Activated CD8-positive, alpha-beta memory T cell treated with anti-CD3 and anti-CD28 coated beads for 36 hours (primary cell): Measurements from ENCODE around the gene LCN2. TPM values are rescaled to one million over a fixed set of nuclear protein-coding genes. Genes with fewer than 3 reads are reported as not detected.
"Not testable (repeated sequence)": the region's sequence is repeated elsewhere in the genome, so short reads cannot be mapped to it uniquely, and the experiment has no call there.

Source experiments
- CTCF ChIA-PET: fragments of 350-600 bp; sonication (Branson Sonifier 250); formaldehyde crosslinking; loops from one replicate; lab custom pipeline; 2021; ENCODE audit warnings: antibody characterized with exemption; lab: Charles Lee
- POLR2A ChIA-PET: fragments of 350-600 bp; sonication (Branson Sonifier 250); formaldehyde crosslinking; loops from one replicate; lab custom pipeline; 2021; ENCODE audit warnings: antibody characterized with exemption; lab: Charles Lee
- total RNA-seq, 2 experiments: library from RNA; stranded (reverse); gene quantifications; one replicate each; pipeline ENCODE4 v1.2.3, GENCODE V29; 2021

The LCN2 gene
- total RNA-seq, 2 experiments from 2014 or later, result not detected

- CTCF ChIA-PET, result no interaction called here
- POLR2A ChIA-PET, result interaction anchor here (0.7 kb wide), 1 partner anchor 13 kb away, joined by 7 read pairs; no protein-coding TSS in a partner anchor
Measured at GRCh38 chr9:128123451-128124080, 25.7 kb upstream of the LCN2 start.

- POLR2A ChIA-PET, result interaction anchor here (0.7 kb wide), 1 partner anchor 14 kb away, joined by 7 read pairs; no protein-coding TSS in a partner anchor
Measured at GRCh38 chr9:128124451-128124850, 24.8 kb upstream of the LCN2 start.

GRCh38 chr9:128124873-128125579, 24.2 kb upstream of the LCN2 start:
- CTCF ChIA-PET, result interaction anchor here (1.2 to 1.6 kb wide), 4 partner anchors 9 to 89 kb away, joined by 3 to 9 read pairs (median 6); no protein-coding TSS in a partner anchor

More at GRCh38 chr9:128124451-128124850, 24.8 kb upstream of the LCN2 start:
- CTCF ChIA-PET, result interaction anchor here (1.3 to 1.6 kb wide), 3 partner anchors 8 to 89 kb away, joined by 3 to 9 read pairs (median 6); no protein-coding TSS in a partner anchor

DNA sequence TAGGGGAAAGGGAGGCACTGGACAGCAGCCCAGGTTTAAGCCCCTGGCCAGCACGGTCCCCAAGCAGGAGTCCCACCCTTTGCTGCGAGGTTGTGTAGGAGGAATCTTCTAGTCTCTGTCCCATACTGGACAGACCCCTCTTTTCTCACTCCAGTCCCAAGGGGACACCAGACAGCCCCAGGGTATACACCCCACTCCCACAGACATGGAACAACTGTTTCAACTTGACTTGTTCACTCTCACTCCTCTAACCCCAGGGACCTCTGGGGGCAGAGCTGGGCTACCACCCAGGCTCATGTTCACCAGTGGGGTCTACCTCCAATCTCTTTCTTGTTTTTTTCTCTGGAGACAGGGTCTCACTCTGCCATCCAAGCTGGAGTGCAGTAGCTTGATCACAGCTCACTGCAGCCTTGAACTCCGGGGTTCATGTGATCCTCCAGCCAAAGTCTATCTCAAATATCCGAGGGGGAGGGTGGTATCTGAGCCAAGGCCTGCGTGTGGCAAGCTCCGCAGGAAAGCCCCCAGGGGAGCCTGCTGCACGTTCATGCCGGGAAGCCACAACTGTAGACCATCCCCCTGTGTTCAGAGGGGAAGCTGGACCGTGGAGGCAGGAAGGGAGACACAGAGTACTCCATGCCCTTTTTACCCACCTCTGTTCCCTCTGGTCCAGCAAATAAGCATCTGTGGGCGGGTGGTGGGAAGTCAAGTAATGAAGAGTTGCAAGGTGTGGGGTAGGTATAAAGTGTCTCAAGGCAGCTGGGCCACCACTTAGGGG, 23.5 kb upstream of the LCN2 start:
- ChIA-PET CTCF (interaction anchor here (1.2 to 1.6 kb wide), 7 partner anchors 8 to 91 kb away, joined by 3 to 9 read pairs (median 5); no protein-coding TSS in a partner anchor), POLR2A (no interaction called here)

More at GRCh38 chr9:128124873-128125579, 24.2 kb upstream of the LCN2 start:
- POLR2A ChIA-PET, result no interaction called here

- ChIA-PET CTCF (interaction anchor here (1.5 kb wide), 1 partner anchor 93 kb away, joined by 4 read pairs; no protein-coding TSS in a partner anchor), POLR2A (no interaction called here)
Measured at GRCh38 chr9:128127568-128127989, 21.7 kb upstream of the LCN2 start, which contains the start of gene PTGES2. TSS of gene PTGES2 (minus strand) at chr9:128127729. CDS start at chr9:128127717, 12 bp downstream.

GRCh38 chr9:128127990-128128835, 21.0 kb upstream of the LCN2 start:
- POLR2A ChIA-PET, result interaction anchor here (0.8 kb wide), 1 partner anchor 191 kb away, joined by 3 read pairs; no protein-coding TSS in a partner anchor
- CTCF ChIA-PET, result interaction anchor here (0.7 to 2.0 kb wide), 5 partner anchors 10 to 45 kb away, joined by 3 to 13 read pairs (median 6); no protein-coding TSS in a partner anchor

GRCh38 chr9:128128836-128129590, 20.2 kb upstream of the LCN2 start:
- POLR2A ChIA-PET, result no interaction called here
- CTCF ChIA-PET, result interaction anchor here (0.7 to 2.0 kb wide), 5 partner anchors 11 to 46 kb away, joined by 3 to 13 read pairs (median 6); no protein-coding TSS in a partner anchor

DNA sequence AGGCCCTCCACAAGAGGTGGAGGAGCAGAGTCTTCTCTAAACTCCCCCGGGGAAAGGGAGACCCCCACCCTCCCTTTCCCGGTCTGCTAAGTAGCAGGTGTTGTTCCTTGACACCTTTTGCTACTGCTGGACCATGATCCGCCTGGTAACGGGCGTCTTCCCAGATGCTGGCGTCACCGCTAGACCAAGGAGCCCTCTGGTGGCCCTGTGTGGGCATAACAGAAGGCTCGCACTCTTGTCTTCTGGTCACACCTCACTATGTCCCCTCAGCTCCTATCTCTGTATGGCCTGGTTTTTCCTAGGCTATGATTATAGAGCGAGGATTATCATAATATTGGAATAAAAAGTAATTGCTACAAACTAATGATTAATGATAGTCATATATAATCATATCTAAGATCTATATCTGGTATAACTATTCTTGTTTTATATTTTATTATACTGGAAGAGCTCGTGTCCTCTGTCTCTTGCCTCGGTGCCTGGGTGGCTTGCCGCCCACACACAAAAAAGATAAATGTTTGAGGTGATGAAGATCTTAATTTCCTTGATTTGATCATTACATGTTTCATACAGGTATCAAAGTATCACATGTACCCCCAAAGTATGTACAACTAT, 19.2 kb upstream of the LCN2 start:
- POLR2A ChIA-PET, result not testable (repeated sequence)
- CTCF ChIA-PET, result interaction anchor here (2.0 kb wide), 2 partner anchors 12 to 14 kb away, joined by 7 to 13 read pairs; no protein-coding TSS in a partner anchor

DNA sequence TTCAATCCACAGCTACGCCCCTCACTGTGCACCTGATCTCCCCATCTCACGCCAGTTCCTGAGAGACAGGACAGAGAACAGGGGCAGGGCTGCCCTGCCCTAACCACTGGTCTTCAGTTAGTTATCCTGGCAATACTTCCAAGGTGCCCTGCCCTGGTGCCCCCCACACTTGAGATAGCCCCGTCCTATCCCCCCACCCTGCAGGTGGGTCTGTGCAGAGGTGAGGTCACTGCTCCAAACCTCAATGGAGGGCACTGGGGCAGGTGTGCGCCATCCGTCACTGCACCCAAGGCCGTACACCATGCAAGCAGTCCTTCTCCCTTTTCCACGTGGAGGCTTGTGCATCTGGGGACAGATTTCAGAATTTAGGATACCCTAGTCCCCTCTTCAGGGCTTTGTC, 18.6 kb upstream of the LCN2 start:
- CTCF ChIA-PET, result not testable (repeated sequence)

DNA sequence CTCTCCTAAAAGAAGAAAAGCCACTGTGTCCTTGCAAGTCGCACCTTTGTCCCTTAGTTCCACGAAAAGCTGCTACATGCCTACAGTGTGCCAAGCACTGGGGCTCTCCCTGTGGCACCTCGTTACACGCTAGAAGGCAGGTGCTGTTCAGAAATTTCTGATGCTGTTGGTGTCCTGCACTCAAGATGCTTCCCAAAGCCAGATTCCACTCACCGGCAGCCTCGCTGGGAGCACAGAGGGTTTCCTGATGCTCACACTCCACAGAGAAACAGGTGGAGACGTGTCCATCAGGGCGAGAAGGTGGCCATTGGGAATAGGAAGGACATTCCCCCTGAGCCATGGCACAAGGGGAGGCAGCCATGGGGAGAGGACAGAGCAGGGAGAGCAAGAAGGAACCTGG, 17.9 kb upstream of the LCN2 start:
- POLR2A ChIA-PET, CTCF ChIA-PET: not testable (repeated sequence)

More for the DNA sequence above, 18.6 kb upstream of the LCN2 start:
- POLR2A ChIA-PET, result not testable (repeated sequence)

DNA sequence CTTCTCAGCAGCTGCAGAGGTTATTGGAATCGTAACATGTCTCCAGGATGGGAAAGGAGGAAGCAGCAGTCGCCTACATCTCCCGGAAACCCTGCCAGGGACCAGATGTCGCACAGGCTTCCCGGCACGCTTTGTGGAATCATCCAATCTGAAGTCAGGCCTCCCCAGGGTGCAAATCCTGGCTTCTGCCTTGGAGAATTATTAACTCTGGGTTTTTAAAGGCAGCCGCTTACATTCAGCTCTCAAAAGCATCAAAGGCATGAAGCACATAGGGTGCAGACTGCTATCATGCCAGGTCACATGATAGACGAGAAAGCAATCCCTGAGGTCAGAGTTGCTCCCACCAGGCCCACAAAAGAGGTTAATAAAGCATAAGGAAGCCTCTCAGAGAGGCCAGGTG, 17.1 kb upstream of the LCN2 start:
- POLR2A ChIA-PET, CTCF ChIA-PET: not testable (repeated sequence)

GRCh38 chr9:128135561-128135960, 13.7 kb upstream of the LCN2 start:
- POLR2A ChIA-PET, CTCF ChIA-PET: not testable (repeated sequence)

DNA sequence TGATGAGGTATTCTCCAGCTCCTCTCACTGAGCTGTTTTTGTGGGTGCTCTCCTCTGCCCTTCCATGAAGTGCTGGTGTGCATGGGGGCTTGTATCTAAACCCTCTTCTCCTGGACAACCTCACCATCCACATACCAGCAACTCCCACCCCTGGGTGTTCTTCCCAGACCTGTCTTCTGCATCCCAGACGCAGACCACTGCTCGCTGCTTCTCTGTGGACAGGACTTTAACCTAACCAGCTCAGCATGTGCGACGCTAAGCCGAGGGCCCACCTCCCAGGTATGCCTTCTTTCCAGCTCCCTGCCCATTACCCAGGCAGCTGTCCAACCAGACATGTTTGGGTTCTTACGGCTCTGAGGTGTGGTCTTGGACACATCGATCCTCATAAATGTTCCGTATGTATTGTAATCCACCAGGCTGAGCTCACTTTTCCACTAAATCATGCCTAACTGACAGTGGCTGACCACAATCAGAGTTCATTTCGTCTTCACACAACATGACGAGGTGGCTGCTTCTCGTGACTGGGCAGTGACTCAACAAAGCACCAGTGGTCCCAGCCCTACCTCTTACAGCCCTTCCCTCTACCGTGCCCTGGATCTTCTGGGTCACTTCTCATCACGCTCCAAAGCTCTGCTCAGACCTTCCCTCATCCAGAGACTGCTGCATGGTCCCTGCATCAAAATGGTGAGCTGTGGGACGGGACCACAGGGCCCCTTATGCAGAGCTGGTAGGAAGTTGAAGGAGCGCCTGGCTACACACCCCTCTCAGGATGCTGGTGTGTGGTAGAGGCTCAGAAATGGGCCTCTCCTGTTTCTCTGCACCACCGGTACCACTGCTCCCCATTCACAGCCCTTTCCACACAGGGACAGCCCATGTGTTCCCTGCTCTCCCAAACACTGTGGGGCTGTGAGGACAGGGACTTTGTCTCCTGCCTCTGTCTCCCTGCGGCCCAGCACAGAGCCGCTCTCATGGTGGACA, 12.1 kb upstream of the LCN2 start:
- POLR2A ChIA-PET, result no interaction called here
- CTCF ChIA-PET, result interaction anchor here (0.9 kb wide), 1 partner anchor 20 kb away, joined by 4 read pairs; no protein-coding TSS in a partner anchor

DNA sequence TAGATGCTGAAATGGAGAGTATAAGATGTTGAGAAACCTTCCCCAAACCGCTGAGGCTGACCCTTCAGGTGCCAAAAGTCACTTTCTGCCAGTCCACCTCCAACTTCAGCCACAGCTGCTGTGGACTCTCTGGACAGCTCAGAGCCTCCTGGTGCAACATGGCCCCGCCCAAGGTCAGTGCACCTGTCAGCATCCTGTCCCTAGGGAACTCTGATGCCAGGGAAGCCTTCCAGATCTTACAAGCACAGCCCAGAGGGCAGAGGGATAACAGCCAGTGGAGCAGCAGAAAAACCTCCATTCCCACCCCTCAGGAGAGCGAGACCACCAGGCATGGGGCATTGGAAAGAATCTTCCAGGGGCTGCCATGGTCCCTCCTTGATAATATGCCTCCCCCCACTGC, 11.3 kb upstream of the LCN2 start:
- ChIA-PET CTCF (no interaction called here), POLR2A (no interaction called here)

DNA sequence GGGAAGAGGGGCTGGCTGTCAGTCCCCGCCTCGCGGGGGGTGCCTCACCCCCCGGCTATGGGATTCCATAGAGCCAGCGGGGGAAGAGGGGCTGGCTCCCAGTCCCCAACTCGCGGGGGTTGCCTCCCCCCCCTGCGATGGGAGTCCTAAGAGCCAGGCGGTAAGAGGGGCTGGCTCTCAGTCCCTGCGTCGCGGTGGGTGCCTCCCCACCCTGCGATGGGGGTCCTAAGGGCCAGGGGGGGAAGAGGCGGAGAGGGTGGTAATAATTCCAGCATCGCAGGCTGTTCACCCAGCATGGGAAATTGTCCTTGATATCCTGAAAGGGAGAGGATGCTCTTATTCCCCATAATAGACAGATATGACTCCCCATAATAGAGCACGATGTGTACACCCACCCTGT, 9.6 kb upstream of the LCN2 start:
- POLR2A ChIA-PET, result no interaction called here
- CTCF ChIA-PET, result no interaction called here

- ChIA-PET POLR2A (no interaction called here), CTCF (interaction anchor here (1.7 kb wide), 2 partner anchors 13 to 24 kb away, joined by 6 to 8 read pairs; no protein-coding TSS in a partner anchor)
Measured at GRCh38 chr9:128141604-128142003, 7.6 kb upstream of the LCN2 start.
